ENCODE data around the gene PAX3. TPM values are rescaled to one million over a fixed set of nuclear protein-coding genes. Genes with fewer than 3 reads are reported as not detected.

The PAX3 gene
- total RNA-seq, 1 experiment from 2014 or later: not detected

GRCh38 chr2:222228054-222228453 lies 70.7 kb downstream of the PAX3 start:
- Histone ChIP-seq H3K9me2 (replicated peaks; ENCODE audit: low read length) (no peaks in the 10 kb centered on the region), H3K4me1 (ENCODE audit: insufficient read depth, low read length) (no peaks in the 10 kb centered on the region), H3F3A (ENCODE audit: low read length, unreplicated experiment) (no peaks in the 10 kb centered on the region), H3K9ac (ENCODE audit: low read length) (no peak overlapping the region), H2AFZ (ENCODE audit: low read length) (no peak overlapping the region), H3K27ac (ENCODE audit: low read length) (no peak overlapping the region), H3K9me3 (ENCODE audit: low read length) (no peaks in the 10 kb centered on the region), H3K79me2 (ENCODE audit: low read length) (no peaks in the 10 kb centered on the region), H3K36me3 (ENCODE audit: low read depth, low read length) (no peaks in the 10 kb centered on the region), H4K20me1 (ENCODE audit: low read length) (no peaks in the 10 kb centered on the region), H3K4me2 (ENCODE audit: low read length) (no peak overlapping the region), H3K4me3 (ENCODE audit: low read length) (no peak overlapping the region), H3K27me3 (ENCODE audit: low read length) (peaks cover 42% of the 10 kb centered on the region)
- intact Hi-C loops (cut with micrococcal nuclease): no loop called here
- DNase-seq (no peak), ATAC-seq (no peak)
- POLR2A ChIA-PET (ENCODE audit: unreplicated experiment): no interaction called here
- BruUV-seq (replicated peaks): no TSS peak
- CTCF ChIA-PET: no interaction called here
- TF ChIP-seq CTCF (conservative IDR thresholded peaks at IDR 0.05; ENCODE audit: low read depth, low read length): no peak
- TF ChIP-seq EZH2 (IDR thresholded peaks at IDR 0.05; ENCODE audit: low read length, unreplicated experiment): no peak
- no peak for TF ChIP-seq EZH2phosphoT487 (IDR thresholded peaks at IDR 0.05; ENCODE audit: borderline replicate concordance, low read length)

DNA sequence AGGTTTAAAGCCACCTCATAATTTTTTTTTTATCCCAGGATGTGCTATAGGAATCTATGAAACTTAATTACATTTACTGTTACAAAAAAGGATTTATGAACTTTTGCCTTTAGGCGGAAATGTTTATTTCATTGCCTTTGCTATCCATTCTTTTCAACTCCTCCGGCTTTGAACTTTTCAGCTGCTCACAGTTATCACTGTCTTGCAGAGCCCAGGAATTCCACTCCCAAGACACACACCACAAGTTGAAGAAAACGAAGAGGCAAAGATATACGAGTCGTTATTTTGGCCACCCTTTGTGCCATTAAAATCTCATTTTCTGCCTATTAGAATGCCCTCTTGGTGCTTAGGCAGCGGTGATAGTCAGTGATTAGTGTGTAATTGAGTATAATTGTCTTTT lies 80.0 kb downstream of the PAX3 start:
- H3K9me3 ChIP-seq (ENCODE audit: low read length): no peaks in the 10 kb centered on the region
- H3K9ac ChIP-seq (ENCODE audit: low read length): no peak overlapping the region
- ATAC-seq (no peak), DNase-seq (no peak)
- H3K9me2 ChIP-seq (replicated peaks; ENCODE audit: low read length): no peaks in the 10 kb centered on the region
- peaks cover 100% of the 10 kb centered on the region for H3K27me3 ChIP-seq (ENCODE audit: low read length)
- no peak overlapping the region for H3K4me2 ChIP-seq (ENCODE audit: low read length)
- TF ChIP-seq EZH2 (IDR thresholded peaks at IDR 0.05; ENCODE audit: low read length, unreplicated experiment) (no peak), EZH2phosphoT487 (IDR thresholded peaks at IDR 0.05; ENCODE audit: borderline replicate concordance, low read length) (no peak), CTCF (conservative IDR thresholded peaks at IDR 0.05; ENCODE audit: low read depth, low read length) (no peak)
- ChIA-PET POLR2A (ENCODE audit: unreplicated experiment) (no interaction called here), CTCF (no interaction called here)
- no TSS peak for BruUV-seq (replicated peaks)
- no peak overlapping the region for H3K27ac ChIP-seq (ENCODE audit: low read length)
- H3K79me2 ChIP-seq (ENCODE audit: low read length): no peaks in the 10 kb centered on the region
- no peaks in the 10 kb centered on the region for H4K20me1 ChIP-seq (ENCODE audit: low read length)
- H3K36me3 ChIP-seq (ENCODE audit: low read depth, low read length): no peaks in the 10 kb centered on the region
- H3K4me3 ChIP-seq (ENCODE audit: low read length): no peak overlapping the region
- no peak overlapping the region for H2AFZ ChIP-seq (ENCODE audit: low read length)
- intact Hi-C loops (cut with micrococcal nuclease): no loop called here
- H3K4me1 ChIP-seq (ENCODE audit: insufficient read depth, low read length): no peaks in the 10 kb centered on the region
- H3F3A ChIP-seq (ENCODE audit: low read length, unreplicated experiment): no peaks in the 10 kb centered on the region

DNA sequence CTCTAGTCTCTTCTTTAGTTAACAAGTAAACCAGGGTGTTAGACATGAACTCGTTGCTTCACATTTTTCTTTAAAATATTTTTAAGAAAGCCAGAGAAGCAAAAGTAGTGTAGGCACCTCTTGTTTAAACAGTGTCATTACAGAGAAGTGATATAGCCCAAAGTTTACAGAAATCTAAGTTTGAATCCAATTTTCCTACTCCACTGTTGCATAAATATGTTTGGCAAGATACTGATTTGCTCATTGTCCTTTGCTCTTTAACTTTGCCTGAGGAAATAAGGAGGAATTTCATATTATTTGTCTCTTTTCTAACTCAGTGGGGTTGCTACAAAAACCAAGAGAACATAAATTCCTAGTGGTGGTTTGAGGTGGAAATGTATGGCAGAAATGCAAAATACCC lies 81.1 kb downstream of the PAX3 start:
- H3K4me1 ChIP-seq (ENCODE audit: insufficient read depth, low read length): no peaks in the 10 kb centered on the region
- BruUV-seq (replicated peaks): no TSS peak
- TF ChIP-seq EZH2 (IDR thresholded peaks at IDR 0.05; ENCODE audit: low read length, unreplicated experiment) (no peak), CTCF (conservative IDR thresholded peaks at IDR 0.05; ENCODE audit: low read depth, low read length) (no peak)

More for the DNA sequence above, 81.1 kb downstream of the PAX3 start:
- H3K36me3 ChIP-seq (ENCODE audit: low read depth, low read length): no peaks in the 10 kb centered on the region
- H3K4me2 ChIP-seq (ENCODE audit: low read length): no peak overlapping the region
- H3K9me3 ChIP-seq (ENCODE audit: low read length): no peaks in the 10 kb centered on the region
- ChIA-PET CTCF (no interaction called here), POLR2A (ENCODE audit: unreplicated experiment) (no interaction called here)
- no peaks in the 10 kb centered on the region for H3F3A ChIP-seq (ENCODE audit: low read length, unreplicated experiment)
- H3K27ac ChIP-seq (ENCODE audit: low read length): no peak overlapping the region
- no peak for ATAC-seq
- no peaks in the 10 kb centered on the region for H3K79me2 ChIP-seq (ENCODE audit: low read length)
- H3K9me2 ChIP-seq (replicated peaks; ENCODE audit: low read length): no peaks in the 10 kb centered on the region
- H4K20me1 ChIP-seq (ENCODE audit: low read length): no peaks in the 10 kb centered on the region
- no peak overlapping the region for H3K9ac ChIP-seq (ENCODE audit: low read length)
- H3K4me3 ChIP-seq (ENCODE audit: low read length): no peak overlapping the region
- no peak for DNase-seq
- peaks cover 100% of the 10 kb centered on the region for H3K27me3 ChIP-seq (ENCODE audit: low read length)
- intact Hi-C loops (cut with micrococcal nuclease): no loop called here
- no peak overlapping the region for H2AFZ ChIP-seq (ENCODE audit: low read length)
